ENCODE results near the gene RNF8.
"Not testable (repeated sequence)": the region's sequence is repeated elsewhere in the genome, so short reads cannot be mapped to it uniquely, and the experiment has no call there.

Gene RNF8

DNA sequence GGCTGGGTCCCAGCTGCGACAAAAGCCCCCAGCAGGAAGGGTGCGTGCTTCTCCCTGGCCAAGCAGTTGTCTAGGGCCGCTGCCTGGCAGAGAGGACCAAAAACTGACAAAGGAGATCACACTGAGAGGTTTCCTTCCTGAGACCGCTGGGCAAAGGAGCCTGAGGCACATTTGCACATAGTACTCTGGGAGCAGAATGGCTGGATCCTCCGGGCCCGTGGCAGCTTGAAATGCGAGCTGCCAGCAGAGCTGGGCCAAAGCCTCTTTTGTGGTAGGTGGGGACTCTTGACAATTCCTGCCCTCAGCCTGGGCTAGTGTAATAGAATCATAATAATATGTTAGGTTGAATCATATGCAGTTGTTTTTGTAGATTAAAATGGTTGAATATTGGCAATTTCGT is 33.1 kb upstream of the RNF8 start:
- no peak for TF ChIP-seq ESRRG (CRISPR knock-in tag; IDR thresholded peaks at IDR 0.05)
- TF ChIP-seq ZFP3 (CRISPR knock-in tag; IDR thresholded peaks at IDR 0.05), result no peak
- no peak for TF ChIP-seq ZNF8 (CRISPR knock-in tag; IDR thresholded peaks at IDR 0.05)
- ATAC-seq, result no peak

- no peak for ATAC-seq
- no peak for TF ChIP-seq BACH2 (CRISPR knock-in tag; IDR thresholded peaks at IDR 0.05; ENCODE audit: borderline replicate concordance)
- TF ChIP-seq CREB5 (CRISPR knock-in tag; IDR thresholded peaks at IDR 0.05; ENCODE audit: low read depth), result no peak
Observed at GRCh38 chr6:37321101-37321500, 32.7 kb upstream of the RNF8 start.

GRCh38 chr6:37321516-37322415 is 32.0 kb upstream of the RNF8 start:
- ATAC-seq, result no peak
- TF ChIP-seq, protein P1, sequence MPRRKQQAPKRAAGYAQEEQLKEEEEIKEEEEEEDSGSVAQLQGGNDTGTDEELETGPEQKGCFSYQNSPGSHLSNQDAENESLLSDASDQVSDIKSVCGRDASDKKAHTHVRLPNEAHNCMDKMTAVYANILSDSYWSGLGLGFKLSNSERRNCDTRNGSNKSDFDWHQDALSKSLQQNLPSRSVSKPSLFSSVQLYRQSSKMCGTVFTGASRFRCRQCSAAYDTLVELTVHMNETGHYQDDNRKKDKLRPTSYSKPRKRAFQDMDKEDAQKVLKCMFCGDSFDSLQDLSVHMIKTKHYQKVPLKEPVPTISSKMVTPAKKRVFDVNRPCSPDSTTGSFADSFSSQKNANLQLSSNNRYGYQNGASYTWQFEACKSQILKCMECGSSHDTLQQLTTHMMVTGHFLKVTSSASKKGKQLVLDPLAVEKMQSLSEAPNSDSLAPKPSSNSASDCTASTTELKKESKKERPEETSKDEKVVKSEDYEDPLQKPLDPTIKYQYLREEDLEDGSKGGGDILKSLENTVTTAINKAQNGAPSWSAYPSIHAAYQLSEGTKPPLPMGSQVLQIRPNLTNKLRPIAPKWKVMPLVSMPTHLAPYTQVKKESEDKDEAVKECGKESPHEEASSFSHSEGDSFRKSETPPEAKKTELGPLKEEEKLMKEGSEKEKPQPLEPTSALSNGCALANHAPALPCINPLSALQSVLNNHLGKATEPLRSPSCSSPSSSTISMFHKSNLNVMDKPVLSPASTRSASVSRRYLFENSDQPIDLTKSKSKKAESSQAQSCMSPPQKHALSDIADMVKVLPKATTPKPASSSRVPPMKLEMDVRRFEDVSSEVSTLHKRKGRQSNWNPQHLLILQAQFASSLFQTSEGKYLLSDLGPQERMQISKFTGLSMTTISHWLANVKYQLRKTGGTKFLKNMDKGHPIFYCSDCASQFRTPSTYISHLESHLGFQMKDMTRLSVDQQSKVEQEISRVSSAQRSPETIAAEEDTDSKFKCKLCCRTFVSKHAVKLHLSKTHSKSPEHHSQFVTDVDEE (CRISPR knock-in tag; IDR thresholded peaks at IDR 0.05), result no peak
- TF ChIP-seq ZNF8 (CRISPR knock-in tag; IDR thresholded peaks at IDR 0.05) (no peak), ZFP30 (CRISPR knock-in tag; IDR thresholded peaks at IDR 0.05) (no peak)

DNA sequence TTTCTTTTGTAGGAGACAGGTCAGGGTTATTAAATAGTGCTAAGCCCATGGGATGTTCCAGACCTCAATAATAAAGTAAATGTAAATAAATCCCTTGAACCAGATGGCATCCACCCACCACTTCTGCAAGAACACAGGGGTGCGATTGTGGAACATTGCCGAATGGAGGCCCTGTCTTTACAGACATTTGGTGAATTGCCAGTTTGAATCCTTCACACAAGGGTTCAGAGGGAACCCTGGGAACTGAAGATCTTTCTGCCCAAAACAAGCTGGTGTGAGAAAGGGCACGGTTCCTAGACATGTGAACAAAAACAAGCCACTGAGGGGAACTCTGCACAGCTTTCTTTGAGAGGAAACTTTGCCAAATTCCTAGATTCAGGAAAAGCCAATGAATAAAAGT is 30.2 kb upstream of the RNF8 start:
- ATAC-seq, result peak; percentile 10; the same call in 1 of the 3 replicates
- no peak for TF ChIP-seq CSDC2 (CRISPR knock-in tag; IDR thresholded peaks at IDR 0.05)
- TF ChIP-seq ZNF565 (CRISPR knock-in tag; conservative IDR thresholded peaks at IDR 0.05; ENCODE audit: low read depth), result no peak
- no peak for TF ChIP-seq SNAI2 (CRISPR knock-in tag; IDR thresholded peaks at IDR 0.05)
- no peak for TF ChIP-seq BACH2 (CRISPR knock-in tag; IDR thresholded peaks at IDR 0.05; ENCODE audit: borderline replicate concordance)
- no peak for TF ChIP-seq TCF4 (CRISPR knock-in tag; IDR thresholded peaks at IDR 0.05; ENCODE audit: borderline replicate concordance)
- no peak for TF ChIP-seq ZNF70 (CRISPR knock-in tag; IDR thresholded peaks at IDR 0.05)
- TF ChIP-seq PPARA (CRISPR knock-in tag; IDR thresholded peaks at IDR 0.05; ENCODE audit: borderline replicate concordance), result no peak

DNA sequence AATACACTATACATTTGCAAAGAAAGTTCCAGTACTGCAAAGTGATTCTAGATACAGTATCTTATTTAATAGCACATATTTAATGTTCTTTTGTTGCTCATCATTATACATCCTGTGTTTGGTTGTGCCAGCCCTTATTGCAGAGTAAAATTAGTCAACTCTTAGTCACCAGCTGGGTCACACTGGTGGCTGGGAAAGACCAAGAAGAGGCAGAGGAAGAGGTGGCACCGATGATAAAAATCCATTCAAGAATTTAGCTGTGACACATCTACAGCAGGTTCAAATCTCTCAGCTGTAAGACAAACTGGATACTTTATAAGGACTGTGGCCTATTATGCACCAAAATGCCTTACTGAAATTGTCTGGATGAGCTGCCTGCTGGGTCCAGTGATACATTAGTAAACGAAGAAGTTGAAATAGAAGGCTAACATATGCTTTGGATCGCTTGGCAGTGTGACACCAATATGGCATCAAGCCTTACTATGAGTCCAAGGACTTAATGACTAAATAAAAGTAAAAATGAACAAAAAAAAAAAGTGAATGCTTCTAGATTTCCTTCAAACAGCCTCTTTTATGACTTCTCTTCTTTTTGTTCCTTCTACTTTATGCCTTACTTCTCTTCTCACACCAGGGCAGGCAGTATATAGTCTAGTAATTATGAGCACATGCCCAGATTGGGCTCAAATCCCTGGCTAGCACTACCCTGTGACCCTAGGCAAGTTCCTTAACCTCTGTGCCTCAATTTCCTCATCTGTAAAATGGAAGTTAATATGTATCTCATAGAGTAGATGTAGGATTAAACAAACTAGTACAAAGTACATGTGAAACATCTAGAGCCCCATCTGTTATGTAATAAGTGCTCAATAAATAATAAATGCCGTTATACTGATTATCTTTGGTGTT is 29.4 kb upstream of the RNF8 start:
- peak; percentile 35; the same call in 2 of the 3 replicates for ATAC-seq
- TF ChIP-seq ZFP30 (CRISPR knock-in tag; IDR thresholded peaks at IDR 0.05) (no peak), SNAI2 (CRISPR knock-in tag; IDR thresholded peaks at IDR 0.05) (no peak), ZNF70 (CRISPR knock-in tag; IDR thresholded peaks at IDR 0.05) (no peak), BACH2 (CRISPR knock-in tag; IDR thresholded peaks at IDR 0.05; ENCODE audit: borderline replicate concordance) (no peak), PATZ1 (CRISPR knock-in tag; IDR thresholded peaks at IDR 0.05; ENCODE audit: borderline replicate concordance) (no peak), ARNTL (CRISPR knock-in tag; IDR thresholded peaks at IDR 0.05; ENCODE audit: borderline replicate concordance, low read depth) (no peak), GLIS3 (CRISPR knock-in tag; IDR thresholded peaks at IDR 0.05) (no peak), ZNF565 (CRISPR knock-in tag; conservative IDR thresholded peaks at IDR 0.05; ENCODE audit: low read depth) (no peak), POU6F1 (CRISPR knock-in tag; IDR thresholded peaks at IDR 0.05; ENCODE audit: borderline replicate concordance, low read depth) (no peak), ISL1 (CRISPR knock-in tag; IDR thresholded peaks at IDR 0.05) (no peak), ZFP3 (CRISPR knock-in tag; IDR thresholded peaks at IDR 0.05) (no peak), RARB (CRISPR knock-in tag; IDR thresholded peaks at IDR 0.05) (no peak), CSDC2 (CRISPR knock-in tag; IDR thresholded peaks at IDR 0.05) (no peak), TOX (CRISPR knock-in tag; IDR thresholded peaks at IDR 0.05; ENCODE audit: borderline replicate concordance) (no peak), ZNF8 (CRISPR knock-in tag; IDR thresholded peaks at IDR 0.05) (no peak), PPARA (CRISPR knock-in tag; IDR thresholded peaks at IDR 0.05; ENCODE audit: borderline replicate concordance) (no peak)
- TF ChIP-seq, protein P1 (CRISPR knock-in tag; IDR thresholded peaks at IDR 0.05), result no peak

- not testable (repeated sequence) for ATAC-seq
Observed at GRCh38 chr6:37330345-37330744, 23.4 kb upstream of the RNF8 start.
